SK-N-MC (cell line): ENCODE data around the gene CLHC1.
A peak's percentile ranks its signal among the peaks of the same experiment; 100 is the strongest.
"Not testable (repeated sequence)": the region's sequence is repeated elsewhere in the genome, so short reads cannot be mapped to it uniquely, and the experiment has no call there.

Experiments
- DNase-seq: peaks from one replicate; pipeline ENCODE4 v3.0.0-alpha.2; 2011; ENCODE audit warnings: low read depth, low spot score
- H3K27ac ChIP-seq: fragments of 200-600 bp; sonication (generic); 2 replicates; pipeline ENCODE4 v1.5.1; 2016; ENCODE audit warnings: mixed run types
- H3K36me3 ChIP-seq: fragments of 200-600 bp; sonication (generic); 2 replicates; pipeline ENCODE4 v1.6.1; 2017; ENCODE audit warnings: antibody characterized with exemption, low read length, mixed read lengths; ENCODE audit not compliant: insufficient read depth
- H3K4me3 ChIP-seq: fragments of 200-600 bp; sonication (generic); 2 replicates; pipeline ENCODE4 v1.5.1; 2016
- H3K9ac ChIP-seq: fragments of 200-600 bp; sonication (generic); 2 replicates; pipeline ENCODE4 v1.8.0; 2017; ENCODE audit warnings: mixed run types, mixed read lengths; ENCODE audit not compliant: insufficient read length
- H3K9me3 ChIP-seq: fragments of 200-600 bp; sonication (generic); 2 replicates; pipeline ENCODE4 v1.6.1; 2017; ENCODE audit warnings: low read depth, mild to moderate bottlenecking, antibody characterized with exemption, low read length, moderate library complexity, mixed read lengths
- EZH2 ChIP-seq: fragments of 200-600 bp; sonication (generic); IDR thresholded peaks from one replicate; pipeline ENCODE4 v1.6.1; 2017; ENCODE audit warnings: antibody characterized with exemption
- FOXP2 ChIP-seq: optimal IDR thresholded peaks from 2 replicates; pipeline ENCODE3; 2011; ENCODE audit warnings: mild to moderate bottlenecking, moderate library complexity; ENCODE audit not compliant: insufficient read depth; ENCODE audit errors: extremely low read length, control extremely low read depth
- POLR2AphosphoS5 ChIP-seq: IDR thresholded peaks from 2 replicates; pipeline ENCODE4 v1.6.1; 2012; ENCODE audit warnings: mild to moderate bottlenecking, low read depth, low read length, borderline replicate concordance

The CLHC1 gene

DNA sequence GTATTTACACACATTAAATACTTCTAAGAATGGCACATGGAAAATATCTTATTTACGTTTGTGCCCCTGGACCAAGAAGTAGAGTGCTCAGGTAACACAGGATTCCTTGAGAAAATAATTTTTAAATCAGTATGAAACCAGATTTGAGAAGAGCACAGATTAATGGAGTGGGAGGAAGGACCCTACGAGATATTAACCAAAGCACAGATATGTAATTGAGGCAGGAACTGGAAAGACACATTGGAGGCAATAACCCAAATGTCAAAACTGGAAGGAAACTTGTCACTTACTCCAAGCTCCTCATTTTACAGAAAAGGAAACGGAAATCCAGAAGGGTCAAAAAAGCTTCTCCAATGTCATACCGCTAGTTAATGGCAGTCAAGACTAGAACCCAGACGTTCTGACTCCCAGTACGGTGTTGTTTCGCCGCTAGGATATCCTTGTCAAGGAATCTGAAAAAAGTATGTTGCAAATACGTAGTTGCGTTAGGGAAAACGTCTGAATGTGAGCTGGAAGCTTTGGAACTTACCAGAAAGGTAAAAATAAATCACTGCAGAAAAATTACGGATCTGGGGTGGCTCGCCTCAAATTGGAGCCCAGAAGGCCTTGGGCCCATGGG lies 36.3 kb upstream of the CLHC1 start:
- peak overlapping the region; percentile 93 for H3K9ac ChIP-seq
- no peak for TF ChIP-seq FOXP2
- no peak for TF ChIP-seq EZH2
- no peak for TF ChIP-seq POLR2AphosphoS5
- no peaks in the 10 kb centered on the region for H3K9me3 ChIP-seq
- H3K36me3 ChIP-seq: peaks cover 7% of the 10 kb centered on the region
- H3K4me3 ChIP-seq: peak overlapping the region; percentile 84
- no peak for DNase-seq
- peak overlapping the region; percentile 73; the same call in 1 of the 2 replicates for H3K27ac ChIP-seq

GRCh38 chr2:55259586-55259985 lies 27.5 kb upstream of the CLHC1 start:
- H3K36me3 ChIP-seq: peaks cover 36% of the 10 kb centered on the region
- not testable (repeated sequence) for H3K4me3 ChIP-seq, DNase-seq, H3K9me3 ChIP-seq, H3K27ac ChIP-seq, H3K9ac ChIP-seq

DNA sequence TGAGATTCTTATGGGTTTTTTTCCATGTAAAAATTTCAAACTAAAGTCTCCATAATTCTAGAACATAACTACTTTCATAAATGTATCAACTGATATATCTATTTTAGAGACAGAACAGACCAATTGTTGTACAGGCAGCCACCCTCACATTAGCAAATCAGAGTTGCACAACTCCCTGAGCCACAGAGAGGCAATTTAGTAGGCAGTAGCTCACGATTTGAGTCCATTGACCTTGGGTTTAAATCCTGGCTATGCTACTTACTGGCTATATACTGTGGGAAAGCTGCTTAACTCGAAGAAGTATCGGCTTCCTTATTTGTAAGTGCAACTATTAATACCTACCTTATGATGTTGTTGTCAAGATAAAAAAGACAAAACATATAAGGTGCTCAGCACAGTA lies 20.7 kb upstream of the CLHC1 start:
- peaks cover 29% of the 10 kb centered on the region for H3K36me3 ChIP-seq
- TF ChIP-seq FOXP2 (no peak), POLR2AphosphoS5 (no peak), EZH2 (no peak)

GRCh38 chr2:55247025-55247424 lies 14.9 kb upstream of the CLHC1 start:
- no peak for DNase-seq

More for the DNA sequence above, 20.7 kb upstream of the CLHC1 start:
- DNase-seq: no peak
- H3K9me3 ChIP-seq: no peaks in the 10 kb centered on the region
- no peak overlapping the region for H3K4me3 ChIP-seq
- H3K27ac ChIP-seq: no peak overlapping the region
- H3K9ac ChIP-seq: no peak overlapping the region

GRCh38 chr2:55245411-55245810 lies 13.3 kb upstream of the CLHC1 start:
- DNase-seq: no peak
- H3K36me3 ChIP-seq: peaks cover 35% of the 10 kb centered on the region
- no peak overlapping the region for H3K4me3 ChIP-seq

More at GRCh38 chr2:55247025-55247424, 14.9 kb upstream of the CLHC1 start:
- peaks cover 39% of the 10 kb centered on the region for H3K36me3 ChIP-seq
- H3K9me3 ChIP-seq: no peaks in the 10 kb centered on the region
- no peak overlapping the region for H3K27ac ChIP-seq
- no peak for TF ChIP-seq POLR2AphosphoS5
- TF ChIP-seq EZH2: no peak
- no peak for TF ChIP-seq FOXP2
- no peak overlapping the region for H3K4me3 ChIP-seq
- no peak overlapping the region for H3K9ac ChIP-seq

DNA sequence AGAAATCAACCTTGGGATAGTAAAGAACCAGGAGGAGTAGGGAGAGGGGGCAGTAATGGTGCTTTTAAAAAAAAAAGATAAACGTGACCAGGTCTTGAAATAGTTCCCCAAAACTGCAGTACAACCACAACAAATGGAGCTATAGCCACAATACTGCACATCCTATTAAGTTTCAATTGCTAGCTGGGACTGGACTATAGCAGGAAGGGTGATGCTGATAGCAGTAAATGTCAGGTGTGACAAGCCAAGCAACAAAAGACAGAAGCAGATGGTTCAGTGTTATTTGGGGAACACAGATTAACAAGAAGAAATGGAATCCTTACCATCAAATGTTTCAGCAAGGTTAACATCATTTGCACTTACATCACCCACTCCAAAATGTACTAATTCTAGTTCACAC lies 10.5 kb upstream of the CLHC1 start:
- H3K4me3 ChIP-seq: no peak overlapping the region
- no peaks in the 10 kb centered on the region for H3K9me3 ChIP-seq
- no peak overlapping the region for H3K9ac ChIP-seq
- DNase-seq: no peak
- no peak for TF ChIP-seq EZH2
- no peak for TF ChIP-seq FOXP2
- TF ChIP-seq POLR2AphosphoS5: no peak
- H3K27ac ChIP-seq: no peak overlapping the region
- peaks cover 40% of the 10 kb centered on the region for H3K36me3 ChIP-seq

More at GRCh38 chr2:55245411-55245810, 13.3 kb upstream of the CLHC1 start:
- no peak overlapping the region for H3K9ac ChIP-seq
- TF ChIP-seq FOXP2 (no peak), EZH2 (no peak), POLR2AphosphoS5 (no peak)
- H3K27ac ChIP-seq: no peak overlapping the region
- H3K9me3 ChIP-seq: no peaks in the 10 kb centered on the region

- peaks cover 45% of the 10 kb centered on the region for H3K36me3 ChIP-seq
- H3K27ac ChIP-seq, H3K9ac ChIP-seq, H3K9me3 ChIP-seq, DNase-seq, H3K4me3 ChIP-seq: not testable (repeated sequence)
Measured at GRCh38 chr2:55241582-55241981, 9.5 kb upstream of the CLHC1 start.

DNA sequence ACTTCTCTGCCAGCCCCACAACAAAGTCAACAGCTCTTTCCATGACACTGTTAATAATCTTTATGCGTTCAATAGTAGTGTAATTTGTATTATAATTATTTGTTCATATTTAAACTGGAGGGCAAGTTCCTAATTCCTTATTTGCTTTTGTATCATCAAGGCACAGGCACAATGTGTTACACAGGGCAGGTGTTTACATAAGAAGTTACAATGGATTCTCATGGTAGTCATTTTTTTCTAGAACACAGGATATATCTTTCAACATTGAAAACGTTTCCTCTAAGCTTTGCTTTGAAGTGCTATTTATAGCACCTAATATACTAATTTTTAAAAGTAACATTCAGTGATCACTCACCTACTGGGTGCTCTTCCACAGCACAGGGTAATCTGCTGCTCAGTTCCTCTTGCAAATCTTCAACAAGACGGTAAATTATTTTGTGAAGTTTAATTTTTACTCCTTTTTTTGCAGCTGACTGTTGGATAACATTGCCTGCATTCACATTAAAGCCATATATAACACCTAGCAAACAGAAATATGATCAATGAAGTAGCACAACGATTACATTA lies 7.6 kb upstream of the CLHC1 start:
- peaks cover 55% of the 10 kb centered on the region for H3K36me3 ChIP-seq

DNA sequence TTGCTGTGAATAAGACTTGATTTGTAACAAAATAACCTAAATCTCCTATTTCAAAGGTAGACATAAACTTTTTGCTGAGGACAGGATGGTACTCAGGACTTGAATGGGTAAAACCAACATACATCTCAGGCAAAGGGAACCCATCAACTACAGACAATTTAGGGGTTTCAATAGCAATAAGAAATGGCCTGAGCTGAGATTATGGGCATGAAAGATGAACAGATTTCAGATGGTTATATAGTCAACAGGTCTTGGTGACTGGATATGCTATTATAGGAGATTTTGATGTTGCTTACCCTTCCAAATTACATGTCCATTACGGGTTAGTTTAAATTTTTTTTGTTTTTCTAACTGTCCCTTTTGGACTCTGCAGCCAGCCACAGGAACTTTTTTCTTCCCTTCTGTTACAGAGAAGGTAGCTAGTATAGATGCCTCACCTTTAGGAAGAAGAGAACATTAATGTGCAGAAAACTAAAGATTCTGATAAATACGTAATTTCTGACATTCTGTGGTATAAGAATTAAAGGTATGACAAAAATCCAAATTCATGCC lies 5.0 kb upstream of the CLHC1 start:
- DNase-seq: no peak
- peak overlapping the region; percentile 69 for H3K27ac ChIP-seq
- TF ChIP-seq POLR2AphosphoS5 (no peak; the same call in 1 of the 2 replicates), FOXP2 (no peak), EZH2 (no peak)

More for the DNA sequence above, 7.6 kb upstream of the CLHC1 start:
- Histone ChIP-seq H3K4me3 (no peak overlapping the region), H3K27ac (peak overlapping the region; percentile 51; the same call in 1 of the 2 replicates), H3K9me3 (no peaks in the 10 kb centered on the region), H3K9ac (no peak overlapping the region)
- DNase-seq: no peak
- TF ChIP-seq EZH2 (no peak), FOXP2 (no peak), POLR2AphosphoS5 (no peak)

More for the DNA sequence above, 5.0 kb upstream of the CLHC1 start:
- peaks cover 50% of the 10 kb centered on the region for H3K36me3 ChIP-seq
- no peaks in the 10 kb centered on the region for H3K9me3 ChIP-seq
- no peak overlapping the region for H3K4me3 ChIP-seq
- H3K9ac ChIP-seq: no peak overlapping the region
